H54 (cell line): ENCODE data around the gene NDUFS6.

Source experiments
- DNase-seq: peaks from one replicate; pipeline ENCODE4 v3.0.0; 2011; ENCODE audit warnings: low spot score, mixed read lengths; ENCODE audit not compliant: insufficient read length
- FAIRE-seq: peaks from 3 replicates; lab custom pipeline; 2011; peaks lifted over from hg19 to GRCh38; lab: Jason Lieb, UNC
- POLR2A ChIP-seq: IDR thresholded peaks from 2 replicates; pipeline ENCODE4 v1.6.1; 2011; ENCODE audit warnings: low read depth, mild to moderate bottlenecking, low read length

NDUFS6 gene

DNA sequence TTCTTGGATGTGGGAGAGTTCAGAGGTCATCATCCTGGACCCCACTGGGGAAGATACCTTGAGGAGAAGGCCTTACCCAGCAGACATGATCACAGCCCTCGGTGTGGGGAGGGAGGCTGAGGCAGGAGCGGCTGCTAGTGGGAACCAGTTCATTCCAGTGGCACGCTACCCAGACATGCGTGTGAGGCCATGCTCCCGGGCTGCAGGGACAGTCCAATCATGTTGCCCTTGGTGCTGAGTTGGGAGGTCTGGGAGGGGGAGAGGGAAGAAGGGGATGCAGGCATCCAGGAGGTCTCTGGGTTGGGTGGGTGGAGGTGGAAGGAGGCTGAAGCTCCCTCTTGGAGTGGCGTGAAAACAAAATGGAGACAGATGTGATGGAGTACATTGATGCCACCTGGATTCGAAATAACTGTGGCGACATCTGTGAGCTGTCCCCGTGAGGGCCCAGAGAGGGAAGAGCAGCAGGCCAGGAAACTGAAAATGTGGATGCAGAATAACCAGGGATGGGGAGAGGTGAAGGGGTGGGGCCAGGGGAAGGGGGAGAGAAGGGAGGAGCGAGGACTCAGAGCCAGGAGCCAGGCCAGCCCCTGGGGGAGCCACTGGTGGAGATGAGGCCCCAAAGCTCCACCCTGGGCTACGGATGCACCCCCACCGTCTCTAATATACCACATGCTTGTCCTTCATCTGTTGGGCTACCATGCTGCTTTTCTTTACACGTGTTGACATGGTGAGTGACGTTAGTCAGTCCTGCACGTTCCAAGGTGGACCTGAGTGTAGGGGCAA, 16.2 kb downstream of the NDUFS6 start:
- FAIRE-seq, result no peak
- DNase-seq, result no peak
- no peak for TF ChIP-seq POLR2A

- TF ChIP-seq POLR2A, result no peak
- FAIRE-seq (no peak), DNase-seq (no peak)
Measured at GRCh38 chr5:1818784-1819183, 17.6 kb downstream of the NDUFS6 start.

GRCh38 chr5:1819458-1819857, 18.3 kb downstream of the NDUFS6 start:
- DNase-seq (no peak), FAIRE-seq (no peak)
- no peak for TF ChIP-seq POLR2A

DNA sequence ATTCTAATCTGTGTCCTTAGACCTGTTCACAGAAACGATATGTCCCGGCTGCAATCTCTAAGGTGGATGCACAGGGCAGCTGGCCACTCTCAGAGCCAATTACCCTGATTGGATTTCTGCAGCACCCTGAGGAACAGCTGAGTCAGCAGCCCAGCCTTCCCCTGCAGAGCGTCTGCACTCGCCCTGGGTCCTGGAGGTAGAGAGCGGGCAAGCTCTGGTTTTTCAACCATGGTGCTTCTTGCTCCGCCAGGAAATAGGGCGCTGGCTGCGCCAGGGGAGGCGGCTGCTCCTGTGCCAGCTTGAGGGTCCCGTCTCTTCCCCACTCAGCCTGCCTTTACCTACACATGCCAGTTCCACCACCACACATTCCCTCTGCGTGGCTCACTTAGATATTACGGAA, 19.2 kb downstream of the NDUFS6 start:
- FAIRE-seq, result no peak
- DNase-seq, result no peak
- TF ChIP-seq POLR2A, result no peak

- no peak for DNase-seq
- TF ChIP-seq POLR2A, result no peak
- FAIRE-seq, result no peak
Measured at GRCh38 chr5:1820926-1821325, 19.7 kb downstream of the NDUFS6 start.

GRCh38 chr5:1821862-1822261, 20.7 kb downstream of the NDUFS6 start:
- no peak for TF ChIP-seq POLR2A
- no peak for FAIRE-seq
- DNase-seq, result no peak

DNA sequence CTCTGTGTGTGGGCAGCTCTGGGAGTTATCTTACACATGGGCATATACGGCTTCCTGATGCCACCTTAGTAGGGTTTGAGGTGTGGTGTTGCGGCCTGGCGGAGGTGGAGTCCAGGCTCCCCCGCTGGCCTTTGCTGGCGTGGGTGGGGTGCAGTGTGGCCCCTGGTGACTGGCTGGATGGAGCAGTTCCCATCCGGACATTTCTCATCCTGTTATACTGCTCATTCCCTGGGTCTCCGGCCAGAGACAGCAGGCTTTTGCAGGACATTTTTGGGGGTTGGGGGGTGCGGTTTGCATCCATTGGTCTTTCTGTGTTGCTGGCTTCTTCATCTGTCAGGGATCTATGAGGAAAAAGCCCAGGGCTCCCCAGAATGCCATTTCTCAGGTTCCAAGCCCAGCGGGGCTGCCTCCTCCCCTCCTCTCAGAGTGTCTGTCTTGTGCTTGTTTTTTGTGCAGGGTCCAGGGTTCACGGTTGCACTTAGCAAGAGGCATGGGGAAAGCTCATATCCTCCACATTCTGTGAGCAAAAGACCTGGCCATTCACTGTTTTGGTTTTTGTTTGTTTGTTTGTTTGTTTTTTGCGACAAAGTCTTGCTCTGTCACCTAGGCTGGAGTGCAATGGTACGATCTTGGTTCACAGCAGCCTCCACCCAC, 22.3 kb downstream of the NDUFS6 start:
- no peak for TF ChIP-seq POLR2A
- FAIRE-seq, result no peak
- no peak for DNase-seq

DNA sequence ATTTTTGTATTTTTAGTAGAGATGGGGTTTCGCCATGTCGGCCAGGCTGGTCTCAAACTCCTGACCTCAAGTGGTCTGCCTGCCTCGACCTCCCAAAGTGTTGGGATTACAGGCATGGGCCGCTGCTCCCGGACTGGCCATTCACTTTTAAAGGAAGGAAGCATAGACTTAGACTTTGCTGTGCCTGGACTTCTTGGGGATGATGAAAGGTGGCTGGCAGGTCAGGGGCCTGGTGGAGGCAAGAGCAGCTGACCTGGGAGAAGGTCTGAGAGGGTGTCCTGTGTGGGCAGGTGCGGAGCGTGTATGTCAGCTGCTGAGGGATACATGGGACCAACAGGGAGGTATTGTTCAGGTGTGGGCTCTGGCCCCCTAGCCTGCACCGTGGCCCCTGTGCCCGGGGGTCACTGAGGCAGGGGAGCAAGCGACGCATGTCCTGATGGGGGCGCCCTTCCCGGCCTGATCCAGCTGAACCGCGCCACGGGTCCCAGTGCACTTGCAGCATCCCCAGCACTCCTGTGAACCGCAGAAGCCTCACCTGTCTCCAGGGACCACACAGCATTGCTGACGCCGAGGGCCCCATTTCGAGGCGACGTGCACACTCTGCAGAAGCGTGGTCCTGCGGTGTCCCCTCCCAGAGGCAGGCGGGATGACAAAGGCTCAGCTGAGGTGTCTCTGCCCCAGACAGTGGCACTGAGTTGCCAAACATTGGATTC, 23.1 kb downstream of the NDUFS6 start:
- TF ChIP-seq POLR2A, result no peak
- FAIRE-seq (no peak), DNase-seq (no peak)

DNA sequence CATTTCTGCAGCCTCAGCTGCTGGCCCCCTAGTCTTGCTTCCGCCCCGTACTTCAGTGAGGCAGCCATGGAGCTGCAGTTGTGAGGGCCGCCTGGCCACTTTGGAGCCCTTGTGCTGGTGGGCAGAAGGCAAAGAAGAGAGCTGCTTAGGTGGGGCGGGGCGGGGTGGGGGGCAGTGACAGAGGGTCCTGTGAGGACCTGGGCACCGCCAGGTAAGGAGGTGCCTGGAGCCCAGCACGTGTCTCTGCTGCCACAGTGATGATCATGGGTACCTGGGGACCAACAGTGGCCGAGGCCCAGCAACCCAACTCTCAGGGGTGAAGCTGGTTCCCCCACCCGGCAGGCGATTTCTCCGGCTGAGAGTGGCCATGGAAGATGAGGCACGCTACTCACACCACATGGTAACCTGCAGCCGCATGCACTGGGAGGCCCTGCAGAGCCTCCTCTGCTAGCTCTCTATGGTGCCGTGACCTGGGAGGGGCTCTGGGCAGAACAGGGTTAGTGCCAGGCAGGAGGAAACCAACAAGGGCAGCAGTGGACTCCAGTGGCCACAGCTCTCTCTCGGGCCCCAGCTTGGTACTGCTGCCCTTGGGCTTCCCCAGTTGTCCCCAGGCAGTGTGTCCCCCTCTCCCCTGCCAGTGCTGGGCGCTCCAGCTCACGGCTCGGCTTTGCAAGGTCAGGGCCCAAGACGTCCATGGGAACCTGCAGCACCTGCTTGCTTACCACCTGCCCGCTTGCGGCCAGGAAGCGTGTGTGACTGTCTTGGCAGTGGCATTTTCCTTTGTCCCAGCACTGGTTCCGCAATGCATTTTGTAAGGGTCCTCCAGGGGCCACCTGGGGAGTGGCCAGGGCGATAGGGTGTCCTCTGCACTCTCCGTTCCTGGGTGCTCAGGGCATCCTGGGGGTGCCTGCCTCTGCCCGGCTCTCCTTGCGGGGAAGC, 24.0 kb downstream of the NDUFS6 start:
- TF ChIP-seq POLR2A, result no peak
- DNase-seq (no peak), FAIRE-seq (no peak)

DNA sequence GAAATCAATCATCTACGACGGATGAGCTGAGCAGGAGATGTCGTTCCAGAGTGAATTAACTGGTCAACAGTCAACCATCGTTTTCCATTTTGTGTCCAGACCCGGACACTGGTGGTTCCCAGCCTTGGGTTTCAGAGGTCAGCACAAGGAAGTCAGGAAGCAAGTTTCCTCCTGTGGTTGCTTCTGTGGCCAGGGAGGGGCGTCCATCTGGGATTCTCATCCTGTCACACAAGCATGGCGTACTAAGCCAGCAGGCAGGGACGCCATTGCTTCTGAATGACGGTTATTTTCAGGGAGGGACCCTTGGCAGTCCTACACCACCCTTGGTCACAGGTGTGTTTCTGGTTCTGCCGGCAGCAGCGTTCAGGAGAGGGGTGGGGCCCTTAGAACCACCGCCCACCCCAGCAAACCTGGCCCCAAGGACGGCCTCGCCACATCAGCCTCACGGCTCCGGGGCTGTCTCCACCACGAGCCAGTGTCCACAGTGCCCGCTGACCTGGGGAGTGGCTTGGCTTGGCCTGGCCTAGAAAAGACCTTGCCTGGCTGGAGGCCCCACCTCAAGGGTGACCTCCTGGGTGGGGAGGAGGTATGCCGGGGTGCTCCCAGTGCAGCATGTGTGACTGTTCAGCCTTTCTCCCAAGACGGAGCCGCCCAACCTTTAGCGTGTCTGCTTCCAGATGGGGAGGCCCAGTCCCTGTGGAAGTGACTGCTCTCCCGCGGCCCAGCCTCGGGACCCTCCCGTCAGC, 25.2 kb downstream of the NDUFS6 start:
- FAIRE-seq (no peak), DNase-seq (no peak)
- no peak for TF ChIP-seq POLR2A

GRCh38 chr5:1827025-1827885, 26.0 kb downstream of the NDUFS6 start:
- TF ChIP-seq POLR2A, result no peak
- DNase-seq, result no peak
- no peak for FAIRE-seq

DNA sequence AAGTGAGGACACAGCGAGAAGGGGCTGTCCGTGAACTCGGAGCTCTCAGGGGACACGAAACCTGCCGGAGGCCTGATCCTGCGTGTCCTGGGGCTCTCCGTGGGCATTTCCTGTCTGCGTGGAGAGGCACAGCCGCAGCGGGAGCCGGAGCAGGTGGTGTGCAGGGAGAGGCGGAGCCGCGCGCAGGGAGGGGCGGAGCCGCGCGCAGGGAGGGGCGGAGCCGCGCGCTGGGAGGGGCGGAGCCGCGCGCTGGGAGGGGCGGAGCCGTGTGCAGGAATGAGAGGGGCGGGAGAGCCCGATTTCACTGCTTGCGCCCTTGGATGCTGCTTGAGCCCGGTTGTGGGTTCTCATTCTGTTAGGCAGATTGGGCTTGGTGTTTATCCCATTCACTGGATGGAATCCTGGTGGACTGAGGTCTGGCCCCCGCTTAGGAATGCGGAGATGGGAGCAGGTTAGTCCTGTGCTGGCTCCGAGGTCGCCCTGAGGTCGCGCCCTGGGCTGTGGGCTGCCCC, 26.7 kb downstream of the NDUFS6 start:
- no peak for TF ChIP-seq POLR2A
- no peak for FAIRE-seq
- DNase-seq, result no peak
